HepG2 (cell line): ENCODE measurements around the gene PLCG1. TPM values are rescaled to one million over a fixed set of nuclear protein-coding genes. Genes with fewer than 3 reads are reported as not detected.

Source experiments
- ATAC-seq: fragments of 200-7000 bp; cut with Tn5 transposase; 3 replicates; pipeline ENCODE4 v1.9.1; 2020; ENCODE audit warnings: mild to moderate bottlenecking, moderate library complexity
- BruUV-seq: library from RNA; stranded (reverse); fragments of 400-500 nt; replicated peaks from 2 replicates; lab custom pipeline; 2021; lab: Mats Ljungman, UMichigan
- CTCF ChIA-PET: fragments of 300-600 bp; formaldehyde crosslinking; extraction: SDS; loops from one replicate; lab custom pipeline; 2021; ENCODE audit warnings: low total read pairs, inconsistent platforms, low intra/inter-chr PET ratio; lab: Yijun Ruan, JAX
- POLR2A ChIA-PET: fragments of 350-600 bp; sonication (Branson Sonifier 250); formaldehyde crosslinking; loops from one replicate; lab custom pipeline; 2020; ENCODE audit warnings: antibody characterized with exemption, inconsistent platforms; lab: Yijun Ruan, JAX
- DNase-seq: peaks from one replicate; pipeline ENCODE4 v3.0.0-alpha.2; 2015; ENCODE audit warnings: low spot score
- FAIRE-seq: peaks from 3 replicates; lab custom pipeline; 2011; peaks lifted over from hg19 to GRCh38; lab: Jason Lieb, UNC
- H2AFZ ChIP-seq: one replicate; pipeline ENCODE4 v1.6.1; 2011; ENCODE audit warnings: low read length, inconsistent platforms
- H3K27ac ChIP-seq: fragments of 300-600 bp; 3 replicates; pipeline ENCODE4 v1.8.0; 2011; ENCODE audit warnings: mixed run types, mild to moderate bottlenecking, mixed read lengths, low read length, inconsistent platforms; ENCODE audit not compliant: insufficient read depth; ENCODE audit errors: extremely low read length
- H3K27me3 ChIP-seq, 2 experiments: fragments of 200-600 bp in 1 of 2; 2 replicates in 1 of 2; 3 replicates in 1 of 2; pipeline versions ENCODE4 v1.6.0 to v1.8.0; 2011; ENCODE audit warnings: low read length in 2 of 2, mild to moderate bottlenecking in 2 of 2, moderate library complexity in 2 of 2, inconsistent platforms in 1 of 2; ENCODE audit not compliant: insufficient read depth in 2 of 2, control insufficient read depth in 1 of 2
- H3K36me3 ChIP-seq, 2 experiments: fragments of 200-600 bp in 1 of 2; replicated peaks in 1 of 2; 2 replicates in 1 of 2; 3 replicates in 1 of 2; pipeline versions ENCODE4 v1.5.1 to v1.8.0; 2011; ENCODE audit warnings: low read length in 2 of 2, inconsistent platforms in 1 of 2; ENCODE audit not compliant: insufficient read depth in 2 of 2, control insufficient read depth in 1 of 2
- H3K4me1 ChIP-seq: 2 replicates; pipeline ENCODE4 v1.5.1; 2012; ENCODE audit warnings: low read length, inconsistent platforms; ENCODE audit not compliant: insufficient read depth
- H3K4me2 ChIP-seq: 2 replicates; pipeline ENCODE4 v1.6.0; 2011; ENCODE audit warnings: low read depth, low read length, inconsistent platforms
- H3K4me3 ChIP-seq, 3 experiments: fragments of 200-600 bp in 1 of 3; sonication (generic), shearing (Covaris generic) in 1 of 3; replicated peaks in 1 of 3; 2 replicates each; pipeline ENCODE4 v1.5.1; 2011 to 2016; ENCODE audit warnings: low read length in 3 of 3, inconsistent platforms in 2 of 3, low read depth in 2 of 3, mild to moderate bottlenecking in 2 of 3, control low read depth in 1 of 3, mixed read lengths in 1 of 3; ENCODE audit not compliant: insufficient read depth in 1 of 3
- H3K79me2 ChIP-seq: one replicate; pipeline ENCODE4 v1.6.1; 2011; ENCODE audit warnings: low read length, inconsistent platforms; ENCODE audit not compliant: insufficient read depth
- H3K9ac ChIP-seq: 2 replicates; pipeline ENCODE4 v1.6.0; 2011; ENCODE audit warnings: mild to moderate bottlenecking, low read depth, low read length, inconsistent platforms; ENCODE audit not compliant: insufficient read depth
- H3K9me3 ChIP-seq: 2 replicates; pipeline ENCODE4 v1.5.1; 2012; ENCODE audit warnings: mild to moderate bottlenecking, low read length
- H4K20me1 ChIP-seq: 2 replicates; pipeline ENCODE4 v1.6.0; 2011; ENCODE audit warnings: inconsistent platforms, mild to moderate bottlenecking, low read length, moderate library complexity; ENCODE audit not compliant: insufficient read depth
- KLF16 ChIP-seq, 2 experiments: sonication (generic) in 1 of 2; formaldehyde crosslinking in 1 of 2; IDR thresholded peaks; 2 replicates each; pipeline versions ENCODE4 v1.6.1 to v1.8.0; 2016 to 2023; ENCODE audit warnings: missing genetic modification reagents in 2 of 2, missing compliant biosample characterization in 1 of 2
- WGBS: methylation state at CpG from one replicate; pipeline ENCODE4 v1.1.6; 2017; ENCODE audit warnings: low lambda C conversion rate; 5-methylcytosine and 5-hydroxymethylcytosine counted together
- in situ Hi-C: cut with HindIII; loops from 2 replicates; pipeline ENCODE4 v1.10.0; 2017; ENCODE audit warnings: low pct_unique_long_range_greater_than_20kb; ENCODE audit not compliant: extremely low pct_ligation_motif_present
- intact Hi-C: fragments of 100-400 bp; cut with micrococcal nuclease; formaldehyde crosslinking; loops from one replicate; pipeline ENCODE4 v1.10.0; 2022; ENCODE audit not compliant: unreplicated experiment
- polyA plus RNA-seq, 8 experiments: library from polyadenylated mRNA; depleted of rRNA in 3 of 8; stranded (reverse) in 7 of 8; unstranded in 1 of 8; fragments of >200 nt; fragmentation: Illumina TruSeq in 4 of 8; extraction: Trizol in 4 of 8; gene quantifications; 2 replicates each; pipeline versions ENCODE4 v1.2.1 to v1.2.3, GENCODE V29; 2011 to 2016; ENCODE audit warnings: low read depth in 4 of 8, missing spikeins in 1 of 8, mixed read lengths in 1 of 8; ENCODE audit not compliant: insufficient read depth in 1 of 8
- total RNA-seq, 5 experiments: library from RNA; depleted of rRNA; stranded (reverse); fragments of >200 nt; fragmentation: Illumina TruSeq; extraction: Trizol; gene quantifications; 2 replicates each; pipeline ENCODE4 v1.2.3, GENCODE V29; 2016; ENCODE audit warnings: low read depth in 1 of 5
- TF ChIP-seq, protein P1 (sequence below): sonication (generic); formaldehyde crosslinking; IDR thresholded peaks from 2 replicates; pipeline ENCODE4 v1.5.0; 2020; ENCODE audit warnings: missing genetic modification reagents, mild to moderate bottlenecking, borderline replicate concordance
- TF ChIP-seq, protein P2 (sequence below): conservative IDR thresholded peaks from 2 replicates; pipeline ENCODE4 v1.6.1; 2018; ENCODE audit warnings: missing genetic modification reagents

PLCG1 gene
- total and polyA plus RNA-seq, 2 of the 13 experiments (the other 11 are each of a cell fraction or from before 2014, with no cell fraction given): 85.3 to 158 TPM

DNA sequence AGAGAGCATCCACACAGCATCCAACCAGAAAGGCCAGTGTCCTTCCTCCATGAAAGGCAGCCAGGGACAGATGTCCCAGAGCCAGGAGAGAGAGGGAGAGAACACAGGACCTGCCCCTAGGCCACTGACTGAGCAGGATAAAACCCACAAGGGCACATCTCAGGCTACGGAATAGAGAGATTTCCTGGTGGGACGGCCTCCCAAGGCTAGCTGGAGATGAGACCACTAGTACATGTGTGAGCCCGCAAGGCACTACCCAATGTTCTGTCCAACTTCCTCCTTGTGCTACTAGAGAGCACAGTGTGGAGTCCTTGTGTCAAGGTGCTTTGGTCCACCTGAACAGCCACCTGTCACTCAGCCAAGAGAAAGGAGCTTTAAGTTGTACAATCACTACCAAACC lies 44.2 kb downstream of the PLCG1 start:
- TF ChIP-seq, protein P1, sequence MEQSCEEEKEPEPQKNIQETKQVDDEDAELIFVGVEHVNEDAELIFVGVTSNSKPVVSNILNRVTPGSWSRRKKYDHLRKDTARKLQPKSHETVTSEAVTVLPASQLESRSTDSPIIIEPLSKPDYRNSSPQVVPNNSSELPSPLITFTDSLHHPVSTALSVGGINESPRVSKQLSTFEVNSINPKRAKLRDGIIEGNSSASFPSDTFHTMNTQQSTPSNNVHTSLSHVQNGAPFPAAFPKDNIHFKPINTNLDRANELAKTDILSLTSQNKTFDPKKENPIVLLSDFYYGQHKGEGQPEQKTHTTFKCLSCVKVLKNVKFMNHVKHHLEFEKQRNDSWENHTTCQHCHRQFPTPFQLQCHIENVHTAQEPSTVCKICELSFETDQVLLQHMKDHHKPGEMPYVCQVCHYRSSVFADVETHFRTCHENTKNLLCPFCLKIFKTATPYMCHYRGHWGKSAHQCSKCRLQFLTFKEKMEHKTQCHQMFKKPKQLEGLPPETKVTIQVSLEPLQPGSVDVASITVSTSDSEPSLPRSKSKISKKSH (CRISPR knock-in tag): 0 out of 2 replicates have a peak, but pooled peaks have one; percentile 24
- no peak for TF ChIP-seq KLF16 (CRISPR knock-in tag; IDR thresholded peaks at IDR 0.05)
- TF ChIP-seq, protein P2, sequence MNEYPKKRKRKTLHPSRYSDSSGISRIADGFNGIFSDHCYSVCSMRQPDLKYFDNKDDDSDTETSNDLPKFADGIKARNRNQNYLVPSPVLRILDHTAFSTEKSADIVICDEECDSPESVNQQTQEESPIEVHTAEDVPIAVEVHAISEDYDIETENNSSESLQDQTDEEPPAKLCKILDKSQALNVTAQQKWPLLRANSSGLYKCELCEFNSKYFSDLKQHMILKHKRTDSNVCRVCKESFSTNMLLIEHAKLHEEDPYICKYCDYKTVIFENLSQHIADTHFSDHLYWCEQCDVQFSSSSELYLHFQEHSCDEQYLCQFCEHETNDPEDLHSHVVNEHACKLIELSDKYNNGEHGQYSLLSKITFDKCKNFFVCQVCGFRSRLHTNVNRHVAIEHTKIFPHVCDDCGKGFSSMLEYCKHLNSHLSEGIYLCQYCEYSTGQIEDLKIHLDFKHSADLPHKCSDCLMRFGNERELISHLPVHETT (CRISPR knock-in tag): no peak
- no peaks in the 10 kb centered on the region for H3K79me2 ChIP-seq
- H4K20me1 ChIP-seq: no peaks in the 10 kb centered on the region
- H3K9me3 ChIP-seq: no peaks in the 10 kb centered on the region
- ChIA-PET CTCF (interaction anchor here (1.3 kb wide), 1 partner anchor 51 kb away, joined by 3 read pairs; no protein-coding TSS in a partner anchor), POLR2A (no interaction called here)
- DNase-seq (no peak), ATAC-seq (peak; percentile 3; the same call in 1 of the 3 replicates), FAIRE-seq (no peak)
- no peak overlapping the region for H2AFZ ChIP-seq
- H3K27ac ChIP-seq: no peak overlapping the region
- no TSS peak for BruUV-seq
- peaks cover 3 to 4% of the 10 kb centered on the region in 2 experiments; a peak in 3 of 5 replicates for H3K36me3 ChIP-seq
- no peak overlapping the region for H3K4me2 ChIP-seq
- intact Hi-C loops: no loop called here
- H3K27me3 ChIP-seq: no peaks in the 10 kb centered on the region
- no peak overlapping the region for H3K9ac ChIP-seq
- WGBS: 97% methylated on average over 3 of the region's 3 CpGs
- H3K4me3 ChIP-seq: no peak overlapping the region
- in situ Hi-C loops: no loop called here
- H3K4me1 ChIP-seq: peaks cover 12% of the 10 kb centered on the region
